NOMO-1 (cell line): ENCODE data around the gene HS6ST1.
A peak's percentile ranks its signal among the peaks of the same experiment; 100 is the strongest.

Source experiments
- DNase-seq, 2 experiments: peaks; one replicate each; lab custom pipeline; 2025; ENCODE audit not compliant: unreplicated experiment in 2 of 2; lab: John Stamatoyannopoulos, UW

Gene HS6ST1, protein sequence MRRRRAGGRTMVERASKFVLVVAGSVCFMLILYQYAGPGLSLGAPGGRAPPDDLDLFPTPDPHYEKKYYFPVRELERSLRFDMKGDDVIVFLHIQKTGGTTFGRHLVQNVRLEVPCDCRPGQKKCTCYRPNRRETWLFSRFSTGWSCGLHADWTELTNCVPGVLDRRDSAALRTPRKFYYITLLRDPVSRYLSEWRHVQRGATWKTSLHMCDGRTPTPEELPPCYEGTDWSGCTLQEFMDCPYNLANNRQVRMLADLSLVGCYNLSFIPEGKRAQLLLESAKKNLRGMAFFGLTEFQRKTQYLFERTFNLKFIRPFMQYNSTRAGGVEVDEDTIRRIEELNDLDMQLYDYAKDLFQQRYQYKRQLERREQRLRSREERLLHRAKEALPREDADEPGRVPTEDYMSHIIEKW

DNA sequence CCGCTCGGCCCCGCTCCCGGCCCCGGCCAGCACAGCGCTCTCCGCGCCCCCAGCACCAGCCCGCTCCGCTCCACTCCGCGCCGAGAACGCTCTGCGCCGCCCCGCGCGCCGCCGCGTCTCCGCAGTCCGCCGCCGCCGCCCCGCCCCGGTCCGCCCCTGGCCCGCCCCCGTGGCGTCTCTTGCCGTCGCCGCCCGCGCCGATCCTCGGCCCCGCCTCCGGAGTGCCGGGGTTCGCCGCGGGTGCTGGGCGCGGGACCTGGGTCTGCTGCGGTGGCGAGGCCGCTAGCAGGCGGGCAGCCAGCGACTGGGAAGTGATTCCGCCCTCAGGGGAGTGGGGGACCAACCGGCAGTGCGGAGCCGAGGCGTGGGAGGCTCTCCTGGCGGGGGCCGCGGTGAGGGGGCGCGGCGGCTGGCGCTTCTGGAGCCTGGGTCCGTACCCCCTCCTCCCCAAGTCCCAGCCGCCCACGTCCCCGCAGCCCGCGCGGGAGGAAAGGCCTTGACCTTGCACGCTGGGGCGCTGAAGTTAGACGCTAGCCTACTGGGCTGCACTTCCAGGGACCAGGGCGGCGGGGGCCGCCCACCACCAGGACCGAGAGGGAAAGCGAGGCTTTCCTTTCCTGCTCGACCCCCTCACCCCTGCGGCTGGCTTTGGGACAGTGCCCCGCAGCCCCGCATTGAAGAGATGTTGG, at the start of gene HS6ST1:
Gene HS6ST1, minus strand, starts transcription at position 93 of the 689 bp plus-strand sequence. CDS start 305 bp downstream, outside the sequence.
- peak; percentile 47 to 85 for DNase-seq

DNA sequence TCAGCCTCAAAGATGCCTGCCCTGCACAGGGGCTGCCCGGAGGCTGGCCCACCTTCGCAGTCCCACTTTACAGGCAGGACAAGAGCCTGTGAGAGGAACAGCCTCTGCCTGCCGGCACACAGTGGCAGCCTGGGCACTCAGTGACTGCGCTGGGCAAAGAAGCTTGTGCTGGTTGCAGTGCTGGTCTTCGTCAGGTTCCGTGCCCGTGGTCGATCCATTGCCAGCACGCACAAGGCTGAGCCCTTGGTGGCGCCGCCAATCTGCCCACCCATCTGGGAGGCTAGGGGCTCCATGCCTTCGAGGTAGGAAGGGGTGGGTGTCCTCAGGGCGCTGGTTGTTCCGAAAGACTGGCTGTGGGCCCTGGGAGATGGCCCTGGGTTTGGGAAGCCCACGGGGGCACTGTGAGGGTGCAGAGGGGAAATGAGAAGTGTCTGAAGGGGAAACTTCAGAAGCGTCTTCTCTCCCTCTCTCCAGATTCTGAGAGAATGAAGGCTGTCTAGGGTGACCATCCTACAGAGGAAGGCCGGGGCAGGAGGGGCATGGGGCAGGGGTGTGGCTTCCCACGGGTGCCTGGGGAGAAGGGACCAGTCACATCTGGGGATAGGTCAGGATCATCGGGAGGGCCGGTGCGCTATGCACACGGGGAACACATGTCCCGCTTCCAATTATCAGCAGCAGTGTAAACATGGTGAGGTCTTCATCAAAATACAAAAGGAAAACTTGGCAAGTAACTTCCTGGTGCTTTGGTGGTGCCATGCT, 49.1 kb upstream of the HS6ST1 start:
- DNase-seq, result no peak

DNA sequence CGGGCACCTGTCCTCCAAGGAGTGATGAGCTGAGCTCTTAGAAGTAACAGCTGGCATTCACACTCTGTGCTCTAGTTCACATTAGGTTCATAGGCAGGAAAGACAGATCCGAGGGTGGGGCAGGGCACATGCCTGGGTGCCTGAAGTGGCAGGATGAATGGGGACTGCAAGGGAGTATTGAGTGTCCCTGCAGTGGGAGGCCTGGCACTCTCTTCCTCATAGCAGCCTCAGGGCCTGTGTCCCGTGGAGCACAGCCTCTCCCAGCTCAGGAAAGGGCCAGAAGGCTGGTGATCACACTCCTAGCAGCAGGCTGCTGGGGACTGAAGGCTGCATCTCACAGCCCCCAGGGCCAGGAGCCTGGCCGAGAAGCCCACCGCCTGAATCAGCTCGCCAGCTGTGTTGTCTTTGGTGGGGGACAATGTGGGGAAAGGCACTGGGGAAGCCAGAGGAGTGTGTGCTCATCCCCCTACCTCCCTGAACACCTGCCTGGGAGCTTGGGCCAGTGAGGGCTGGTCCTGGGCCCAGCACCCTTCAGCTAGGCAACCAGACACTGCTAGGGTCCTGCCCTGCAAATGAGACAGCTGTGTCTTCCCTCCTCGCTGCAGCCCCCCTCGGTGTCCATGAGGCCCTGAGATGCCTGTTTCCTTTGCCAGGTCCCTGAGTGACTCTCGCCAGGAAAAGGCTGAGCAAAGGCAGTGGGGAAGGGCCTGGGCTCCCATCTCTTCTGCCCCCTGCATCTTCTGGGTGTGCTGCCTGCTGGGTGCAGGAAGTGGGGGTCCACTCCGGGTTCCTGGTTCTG, 48.2 kb upstream of the HS6ST1 start:
- DNase-seq, result no peak

DNA sequence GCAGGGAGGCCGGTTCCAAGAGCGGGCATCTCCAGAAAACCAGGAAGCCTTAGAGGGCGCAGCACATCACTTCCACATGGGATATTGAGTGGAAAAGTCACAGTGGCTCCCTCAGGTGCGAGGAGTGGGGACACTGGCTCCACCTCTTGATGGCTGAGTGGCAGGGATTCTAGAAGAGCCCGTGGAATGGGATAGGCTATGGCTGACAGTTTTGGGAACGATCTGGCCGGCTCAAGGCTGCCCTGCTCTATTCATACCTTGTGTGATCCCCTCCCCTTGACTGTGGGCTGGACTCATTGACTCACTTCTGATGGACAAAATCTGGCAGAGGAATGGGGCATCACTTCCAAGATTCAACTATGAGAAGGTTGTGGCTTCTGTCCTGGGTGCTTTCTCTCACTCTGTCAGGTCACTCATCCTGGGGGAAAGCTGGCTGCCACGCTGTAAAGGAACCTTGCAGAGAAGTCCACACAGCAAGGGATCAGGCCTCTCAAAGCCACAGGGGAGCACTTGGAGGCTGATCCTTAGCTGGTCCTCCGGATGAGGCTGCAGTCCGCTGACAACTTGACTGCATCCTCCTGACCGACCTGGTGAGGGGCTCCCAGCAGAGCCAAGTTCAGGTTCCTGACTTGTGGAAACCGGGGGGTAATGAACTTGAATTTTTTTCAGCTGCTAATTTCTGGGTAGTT, 46.7 kb upstream of the HS6ST1 start:
- no peak for DNase-seq

DNA sequence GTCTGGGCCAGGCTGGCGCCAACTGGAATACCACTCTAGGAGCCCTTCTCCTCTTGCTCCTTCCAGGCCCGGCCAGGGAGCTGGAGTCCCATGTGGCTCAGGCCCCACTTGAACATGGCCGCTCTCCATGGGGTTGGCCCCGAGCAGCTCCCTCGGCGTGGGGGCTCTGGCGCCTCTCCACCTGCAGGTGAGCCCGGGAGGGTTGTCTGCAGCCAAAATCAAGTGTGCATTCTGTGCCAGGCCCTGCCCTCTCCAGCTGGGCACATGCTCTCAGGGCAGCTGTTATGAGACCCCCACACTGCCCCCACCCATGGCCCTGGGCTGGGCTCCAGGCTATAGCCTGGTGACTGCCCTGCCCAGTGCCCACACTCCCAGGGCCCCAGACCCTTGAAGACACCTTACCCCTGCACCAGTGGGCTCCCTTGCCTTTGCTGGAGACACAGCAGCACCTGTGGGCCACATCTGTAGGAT, 45.8 kb upstream of the HS6ST1 start:
- no peak for DNase-seq

DNA sequence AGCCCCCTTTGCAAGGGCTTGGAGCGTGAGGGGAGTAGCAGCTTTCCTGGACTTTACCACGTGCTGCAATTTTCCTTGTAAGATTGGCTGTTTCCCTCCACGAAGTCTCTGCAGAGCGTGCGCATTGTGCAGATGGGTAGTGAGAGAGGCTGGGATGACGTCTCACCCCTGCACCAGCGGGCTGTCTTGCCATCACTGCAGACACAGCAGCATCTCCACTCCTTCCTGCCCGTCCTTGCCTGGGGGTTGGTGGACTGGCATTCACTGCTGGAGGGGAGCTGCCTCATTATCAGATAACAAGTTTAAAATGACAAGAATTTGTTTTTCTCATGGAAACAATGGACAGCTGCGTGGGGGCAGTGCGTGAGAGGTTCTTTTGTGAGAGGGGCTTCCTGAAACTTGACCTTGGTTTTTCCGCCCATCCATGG, 45.3 kb upstream of the HS6ST1 start:
- DNase-seq, result no peak

DNA sequence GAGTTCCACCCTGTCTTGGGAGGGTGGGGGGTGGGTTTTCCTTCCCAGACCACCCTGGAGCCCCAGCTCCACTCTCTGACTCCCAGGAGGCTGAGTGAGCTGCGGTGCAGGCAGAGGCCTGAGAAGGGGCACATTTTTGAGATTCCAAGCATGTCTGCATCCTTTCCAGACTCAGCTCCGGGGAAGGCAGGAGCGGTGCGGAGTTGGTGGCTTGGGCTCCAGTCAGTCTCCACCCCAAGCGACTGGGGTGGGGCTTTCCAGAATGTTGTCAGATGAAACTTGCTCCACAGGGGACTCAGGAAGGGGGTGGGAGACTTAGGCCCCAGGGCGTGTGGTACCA, 44.2 kb upstream of the HS6ST1 start:
- DNase-seq, result no peak

DNA sequence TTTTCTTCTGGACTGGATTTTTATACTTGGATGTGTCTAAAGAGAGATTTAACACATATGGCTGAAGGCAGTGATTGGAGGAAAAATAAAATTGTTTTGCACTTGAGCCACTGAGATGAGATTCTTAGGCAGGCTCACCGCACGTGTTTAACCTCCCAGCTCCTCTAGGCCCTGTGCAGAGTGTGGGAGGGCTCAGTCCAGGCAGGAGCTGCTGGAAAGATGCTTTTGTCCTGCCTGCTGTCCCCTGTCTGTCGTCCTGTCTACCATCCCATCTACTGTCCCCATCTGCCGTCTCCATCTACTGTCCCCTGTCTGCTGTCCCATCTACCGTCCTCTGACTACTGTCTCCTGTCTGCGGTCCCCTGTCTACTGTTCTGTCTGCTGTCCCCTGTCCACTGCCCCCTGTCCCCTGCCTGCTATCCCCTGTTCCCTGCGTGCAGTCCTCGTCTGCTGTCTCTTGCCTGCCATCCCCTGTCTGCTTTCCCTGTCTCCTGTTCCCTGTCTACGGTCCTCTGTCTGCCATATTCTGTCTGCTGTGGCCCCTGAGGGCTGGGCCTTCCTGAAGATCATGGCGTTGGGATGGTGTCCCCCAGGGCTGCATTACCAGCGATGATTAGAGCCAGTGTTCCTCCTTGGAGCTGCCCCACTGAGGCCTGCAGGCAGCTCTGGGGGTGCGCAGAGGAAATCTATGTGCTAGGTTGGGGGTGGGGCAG, 43.7 kb upstream of the HS6ST1 start:
- no peak for DNase-seq

DNA sequence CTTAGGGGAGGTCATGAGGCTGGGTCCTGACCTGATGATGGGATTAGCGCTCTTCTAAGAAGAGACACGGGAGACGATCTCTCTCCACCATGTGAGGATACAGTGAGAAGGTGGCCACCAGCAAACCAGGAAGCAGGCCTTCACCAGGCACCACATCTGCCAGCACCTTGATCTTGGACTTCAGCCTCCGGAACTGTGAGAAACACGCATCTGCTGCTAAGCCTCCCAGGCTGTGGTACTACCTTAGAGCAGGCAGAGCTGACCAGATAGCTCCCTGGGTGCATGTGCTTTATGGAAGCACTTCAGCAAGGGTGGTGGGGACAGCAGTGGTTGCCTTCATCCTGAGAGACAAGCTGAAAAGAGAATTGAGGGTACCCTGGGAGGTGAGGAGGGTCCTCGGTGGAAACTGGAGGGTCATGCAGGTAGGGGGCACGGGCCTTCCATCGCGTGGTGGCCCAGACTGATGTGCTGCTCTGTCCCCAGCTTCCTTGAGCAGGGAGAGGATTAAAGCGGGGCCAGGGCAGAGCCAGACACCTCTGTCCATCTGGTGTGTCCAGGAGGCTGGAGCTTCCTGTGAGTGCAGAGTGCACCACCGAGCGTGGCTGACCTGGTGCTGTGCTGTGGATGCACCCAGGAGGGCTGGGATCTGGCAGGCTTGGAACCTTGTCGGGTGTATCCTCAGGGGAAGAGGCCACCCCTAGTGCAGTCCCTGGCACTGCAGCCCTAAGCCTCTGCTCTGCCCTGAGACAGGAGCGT, 42.9 kb upstream of the HS6ST1 start:
- DNase-seq, result no peak

DNA sequence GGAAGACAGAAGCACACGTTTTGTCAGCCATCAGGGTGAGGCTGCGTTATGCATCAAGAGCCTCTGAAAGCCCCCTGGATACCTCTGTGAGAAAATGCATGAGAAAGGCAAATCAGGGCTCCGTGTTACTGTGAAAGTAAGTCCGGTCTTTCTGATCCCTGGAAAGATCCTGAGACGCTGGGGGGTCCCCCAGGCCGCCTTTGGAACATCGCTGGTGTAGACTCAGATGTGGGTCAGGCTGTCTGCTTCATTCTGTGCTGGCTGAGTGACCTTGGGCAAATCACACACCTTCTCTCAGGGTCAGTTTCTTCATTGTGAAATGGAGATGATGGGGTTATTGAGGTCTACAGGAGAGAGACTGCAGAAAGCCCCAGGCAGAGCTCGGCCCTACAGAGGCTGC, 42.0 kb upstream of the HS6ST1 start:
- no peak for DNase-seq

DNA sequence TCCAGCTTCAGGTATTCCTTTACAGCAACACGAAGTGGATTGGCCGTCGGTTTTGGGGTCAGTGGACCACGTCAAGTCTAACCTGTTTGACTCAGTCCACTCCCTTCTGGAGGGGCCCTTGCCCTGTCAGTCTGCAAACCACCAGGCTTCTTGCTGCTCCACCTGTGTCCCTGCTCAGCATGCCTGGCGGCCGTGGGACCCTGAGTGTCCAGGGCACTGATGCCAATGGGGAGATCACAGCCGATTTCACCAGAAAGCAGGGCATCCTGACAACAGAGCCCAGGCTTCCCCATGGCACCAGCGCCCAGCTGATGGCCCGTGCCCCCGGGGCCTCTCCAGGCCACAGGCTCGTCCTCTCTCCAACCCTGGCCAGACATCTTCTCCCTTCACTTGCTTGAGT, 41.2 kb upstream of the HS6ST1 start:
- no peak for DNase-seq

DNA sequence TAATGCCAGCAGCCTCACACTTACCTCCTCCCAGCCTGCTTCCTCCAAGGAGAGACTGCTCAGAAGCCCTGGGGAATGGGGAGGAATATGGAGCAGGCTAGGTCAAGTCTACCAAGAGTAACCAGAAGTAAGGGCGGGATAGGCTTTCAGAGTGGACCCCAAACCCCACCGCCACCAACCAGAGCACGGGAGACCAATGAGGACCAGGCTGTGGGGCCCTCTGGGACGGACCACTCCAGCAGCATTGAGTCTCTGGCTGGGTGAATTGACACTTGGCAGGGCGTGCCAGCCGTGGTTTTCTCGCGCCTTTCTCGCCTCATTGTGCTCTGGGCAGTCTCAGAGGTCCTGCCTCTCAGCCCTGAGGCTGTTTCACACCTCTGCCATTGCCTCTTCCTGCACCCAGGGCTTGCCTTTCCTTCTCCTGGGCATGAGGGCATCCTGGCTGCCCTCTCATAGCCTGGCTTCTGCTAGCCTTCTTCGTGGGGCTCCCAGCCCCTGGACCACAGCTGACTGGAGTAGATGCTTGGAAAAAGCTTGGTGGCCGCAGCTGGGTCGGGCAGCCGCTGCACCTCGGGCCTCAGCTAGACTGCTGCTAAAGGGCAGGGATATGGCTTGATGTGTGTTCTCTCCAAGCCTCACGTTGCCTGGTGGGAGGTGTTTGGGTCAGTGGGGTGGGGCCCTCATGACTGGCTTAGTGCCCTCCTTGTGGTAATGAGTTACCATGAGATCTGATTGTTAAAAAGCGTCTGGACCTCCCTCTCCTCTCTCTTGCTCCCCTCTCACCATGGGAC, 40.5 kb upstream of the HS6ST1 start:
- no peak for DNase-seq

DNA sequence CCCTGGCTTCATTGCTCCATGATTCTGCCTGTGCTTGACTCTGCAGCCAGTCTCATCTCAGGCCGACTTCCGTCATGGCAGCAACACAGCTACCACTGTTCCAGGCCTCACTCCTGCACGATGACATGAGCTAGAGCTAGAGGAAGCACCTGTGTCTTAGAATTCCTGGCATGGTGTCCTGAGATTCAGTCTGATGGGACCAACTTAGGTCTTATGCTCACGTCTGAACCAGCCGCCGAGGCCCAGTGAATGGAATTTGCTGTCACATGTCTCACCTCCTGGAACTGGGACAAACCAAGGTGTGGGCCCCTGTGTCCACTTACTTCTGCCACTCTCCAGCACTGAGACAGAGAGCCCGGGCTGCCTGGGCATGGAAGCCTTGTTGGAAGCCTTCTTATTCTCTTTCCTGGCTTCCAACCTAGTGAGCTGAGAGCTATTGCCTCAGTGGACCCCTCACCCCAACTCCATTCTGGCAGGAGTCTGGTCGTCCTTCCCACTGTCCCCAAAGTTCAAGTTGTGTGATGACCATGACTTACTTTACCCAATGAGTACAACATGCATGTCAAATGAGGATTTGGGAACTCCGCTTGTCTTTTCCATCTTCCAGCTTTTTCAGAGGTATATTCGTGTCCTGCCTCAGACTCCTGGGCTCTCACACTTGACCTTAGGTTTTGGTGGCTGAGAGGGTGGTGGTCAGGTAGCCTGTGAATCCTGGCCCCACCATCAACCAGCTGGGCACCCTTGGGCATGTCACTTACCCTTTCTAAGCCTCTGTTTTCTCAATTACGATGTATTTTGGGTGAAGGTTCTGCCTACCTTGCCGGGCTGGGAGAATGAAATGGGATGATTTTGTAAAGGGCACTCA, 39.1 kb upstream of the HS6ST1 start:
- DNase-seq, result no peak

DNA sequence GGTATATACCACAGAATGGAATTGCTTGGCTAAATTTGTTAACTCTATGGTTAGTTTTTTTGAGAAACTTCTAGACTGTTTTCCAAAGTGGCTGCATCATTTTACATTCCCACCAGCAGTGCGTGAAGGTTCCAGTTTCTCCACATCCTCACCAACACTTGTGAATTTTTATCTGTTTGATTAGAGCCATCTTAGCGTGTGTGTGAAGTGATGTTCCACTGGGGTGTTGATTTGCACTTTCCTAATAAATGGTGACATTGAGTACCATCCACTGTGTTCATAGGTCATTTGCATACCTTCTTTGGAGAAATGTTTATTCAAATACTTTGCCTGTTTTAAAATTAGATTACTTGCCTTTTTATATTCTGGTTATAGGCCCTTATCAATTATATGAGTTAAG, 37.5 kb upstream of the HS6ST1 start:
- DNase-seq, result no peak

DNA sequence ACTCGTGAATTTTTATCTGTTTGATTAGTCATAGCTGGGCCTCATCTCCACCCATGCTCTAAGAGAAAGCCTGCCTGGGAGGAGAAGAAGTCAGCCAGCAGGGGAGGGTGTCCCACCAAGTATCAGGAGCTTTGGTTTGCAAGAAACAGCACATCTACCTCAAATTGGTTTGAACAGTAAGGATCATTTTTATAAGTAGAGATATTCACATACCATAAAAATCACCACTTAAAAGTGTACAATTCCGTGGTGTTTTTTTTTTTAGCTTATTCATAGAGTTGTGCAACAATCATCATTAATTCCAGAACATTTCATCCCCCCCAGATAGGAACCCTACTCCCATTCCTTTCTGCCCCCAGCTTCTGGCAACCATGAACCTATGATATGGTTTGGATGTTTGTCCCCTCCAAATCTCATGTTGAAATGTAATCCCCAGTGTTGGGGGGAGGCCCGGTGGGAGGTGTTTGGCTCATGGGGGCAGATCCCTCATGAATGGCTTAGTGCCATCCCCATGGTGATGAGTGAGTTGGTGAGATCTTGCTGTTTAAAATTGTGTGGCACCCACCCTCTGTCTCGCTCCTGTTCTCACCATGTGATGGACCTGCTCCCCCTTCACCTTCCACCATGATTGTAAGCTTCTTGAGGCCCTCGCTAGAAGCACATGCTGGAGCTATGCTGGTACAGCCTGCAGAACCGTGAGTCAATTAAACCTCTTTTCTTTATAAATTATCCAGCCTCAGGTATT, 36.2 kb upstream of the HS6ST1 start:
- no peak for DNase-seq

DNA sequence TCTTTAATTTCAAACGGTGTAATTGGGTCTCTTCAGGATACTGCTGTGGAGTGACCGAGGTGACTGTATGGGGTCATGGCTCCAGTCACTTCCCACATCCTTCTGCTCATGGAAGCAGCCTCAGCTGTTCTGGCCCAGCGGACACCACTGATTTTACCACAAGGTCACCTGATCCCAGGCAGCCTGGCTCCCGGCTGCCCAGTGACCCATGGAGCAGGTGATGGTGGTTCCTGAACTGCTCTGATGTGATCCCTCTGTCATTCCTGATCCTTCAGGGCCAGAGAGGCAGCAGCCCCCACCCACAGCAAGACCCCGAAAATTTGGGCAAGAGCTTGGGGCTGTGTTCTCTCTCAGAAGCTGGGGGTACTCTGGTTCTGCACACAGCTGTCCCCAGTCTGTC, 35.5 kb upstream of the HS6ST1 start:
- DNase-seq, result no peak
